AML-193 (cell line): ENCODE measurements around the gene TBCCD1.
A peak's percentile ranks its signal among the peaks of the same experiment; 100 is the strongest.
"Not testable (repeated sequence)": the region's sequence is repeated elsewhere in the genome, so short reads cannot be mapped to it uniquely, and the experiment has no call there.

Source experiments
- DNase-seq, 2 experiments: peaks; one replicate each; lab custom pipeline; 2025; lab: John Stamatoyannopoulos, UW

Gene TBCCD1

GRCh38 chr3:186552408-186553031 is 14.6 kb downstream of the TBCCD1 start:
- DNase-seq: no peak

DNA sequence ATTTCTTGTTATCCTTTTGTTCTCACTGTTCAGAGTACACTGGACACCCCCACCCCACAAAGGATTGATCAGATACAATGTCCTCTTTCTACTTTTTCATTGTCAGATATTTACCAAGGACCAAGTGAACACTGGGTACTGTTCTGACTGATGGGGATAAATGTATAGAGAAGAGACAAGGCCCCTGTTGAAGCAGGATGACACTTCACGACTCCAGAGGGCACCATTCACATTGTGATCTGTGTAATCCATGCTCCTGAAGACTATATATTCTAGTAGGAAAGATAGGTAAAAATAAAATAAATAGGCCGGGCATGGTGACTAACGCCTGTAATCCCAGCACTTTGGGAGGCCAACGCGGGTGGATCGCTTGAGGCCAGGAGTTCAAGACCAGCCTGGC is 15.8 kb downstream of the TBCCD1 start:
- no peak for DNase-seq

- DNase-seq: no peak
Measured at GRCh38 chr3:186549497-186549896, 17.6 kb downstream of the TBCCD1 start.

GRCh38 chr3:186544281-186544680 is 22.9 kb downstream of the TBCCD1 start, which contains the start of gene CRYGS:
CRYGS (minus strand) TSS chr3:186544380; CDS start chr3:186544326, 54 bp downstream.
- DNase-seq: no peak

GRCh38 chr3:186540835-186541226 is 26.3 kb downstream of the TBCCD1 start:
- no peak for DNase-seq

DNA sequence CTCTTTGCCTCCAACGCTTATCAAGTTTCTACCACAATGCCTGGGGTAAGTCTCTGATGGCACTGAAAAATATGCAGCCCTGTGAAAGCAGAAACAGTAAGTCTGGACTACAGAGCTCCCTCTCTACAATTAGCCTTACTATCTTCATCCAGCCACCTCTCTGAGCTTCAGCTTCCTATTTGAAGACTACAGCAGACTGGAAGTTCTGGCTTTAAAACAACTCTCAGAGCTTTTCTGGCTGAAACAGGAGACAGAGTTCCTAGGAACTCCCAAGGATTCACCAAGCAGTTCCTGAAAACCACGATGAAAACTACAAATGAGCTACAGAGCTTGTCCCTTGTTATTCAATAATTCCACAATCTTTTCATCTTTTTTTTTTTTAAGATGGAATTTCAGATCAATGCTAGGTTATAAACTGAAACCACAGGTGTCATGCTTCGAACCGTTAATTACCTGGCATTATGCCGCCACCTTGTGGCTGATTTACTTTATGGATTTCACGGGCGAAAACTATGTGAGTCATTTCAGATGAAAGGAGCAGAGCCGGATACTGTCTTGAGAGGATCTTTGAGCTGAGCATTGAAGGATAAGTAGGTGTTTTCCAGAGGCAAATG is 26.8 kb downstream of the TBCCD1 start:
- peak; percentile 73 to 75 for DNase-seq

GRCh38 chr3:186538779-186539178 is 28.4 kb downstream of the TBCCD1 start:
- no peak for DNase-seq

- DNase-seq: peak; percentile 44 to 51
Measured at GRCh38 chr3:186536883-186537844, 30.0 kb downstream of the TBCCD1 start.

DNA sequence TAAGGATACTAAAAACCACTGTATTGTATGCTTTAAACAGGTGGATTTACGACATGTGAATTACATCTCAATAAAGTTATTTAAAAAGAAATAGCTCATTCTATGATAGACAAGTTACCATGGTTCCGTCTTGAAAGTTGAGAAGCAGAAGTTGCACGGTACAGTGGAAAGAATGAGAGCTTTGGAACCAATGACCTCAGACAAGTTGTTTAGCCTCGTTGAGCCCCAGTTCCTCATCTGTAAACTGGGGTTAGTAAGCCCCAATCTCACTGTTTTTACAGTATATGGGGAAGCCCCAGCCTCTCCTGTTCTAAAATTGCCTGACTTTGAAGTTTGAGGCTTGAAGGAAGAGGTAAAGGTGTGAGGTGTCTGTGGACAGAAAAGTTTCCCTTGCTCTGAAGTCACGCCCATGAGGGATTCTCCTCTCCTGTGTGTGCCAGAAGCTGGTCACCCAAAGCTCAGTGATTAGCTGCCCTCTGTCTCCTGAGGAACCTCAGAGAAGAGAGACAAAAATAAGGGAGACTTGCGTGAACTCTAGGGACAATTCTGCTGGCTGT is 32.9 kb downstream of the TBCCD1 start:
- DNase-seq: peak; percentile 77 to 87

GRCh38 chr3:186532598-186533072 is 34.5 kb downstream of the TBCCD1 start:
- peak; percentile 65 to 70 for DNase-seq

- not testable (repeated sequence) for DNase-seq
Measured at GRCh38 chr3:186531694-186532093, 35.4 kb downstream of the TBCCD1 start.

DNA sequence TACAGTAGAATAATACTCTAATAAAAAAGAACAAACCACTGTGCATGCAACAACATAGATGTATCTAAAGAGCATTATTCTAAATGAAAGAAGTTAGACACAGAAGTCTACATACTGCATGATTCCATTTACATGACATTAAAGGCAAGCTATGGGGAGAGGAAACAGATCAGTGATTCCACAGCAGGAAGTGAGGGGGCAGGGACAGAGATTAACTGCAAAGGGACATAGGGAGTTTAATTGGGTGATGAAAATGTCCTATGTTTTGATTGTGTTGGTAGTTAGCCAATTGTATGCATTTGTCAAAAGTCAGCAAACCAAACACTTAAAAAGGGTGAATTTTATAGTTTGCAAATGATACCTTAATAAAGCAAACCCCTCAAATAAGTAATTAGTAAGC is 36.7 kb downstream of the TBCCD1 start:
- no peak for DNase-seq

GRCh38 chr3:186529201-186529999 is 37.7 kb downstream of the TBCCD1 start:
- DNase-seq: peak in 1 of 2 experiments; percentile 10

GRCh38 chr3:186526256-186526606 is 40.9 kb downstream of the TBCCD1 start:
- no peak for DNase-seq

GRCh38 chr3:186525369-186526255 is 41.5 kb downstream of the TBCCD1 start:
- DNase-seq: no peak

DNA sequence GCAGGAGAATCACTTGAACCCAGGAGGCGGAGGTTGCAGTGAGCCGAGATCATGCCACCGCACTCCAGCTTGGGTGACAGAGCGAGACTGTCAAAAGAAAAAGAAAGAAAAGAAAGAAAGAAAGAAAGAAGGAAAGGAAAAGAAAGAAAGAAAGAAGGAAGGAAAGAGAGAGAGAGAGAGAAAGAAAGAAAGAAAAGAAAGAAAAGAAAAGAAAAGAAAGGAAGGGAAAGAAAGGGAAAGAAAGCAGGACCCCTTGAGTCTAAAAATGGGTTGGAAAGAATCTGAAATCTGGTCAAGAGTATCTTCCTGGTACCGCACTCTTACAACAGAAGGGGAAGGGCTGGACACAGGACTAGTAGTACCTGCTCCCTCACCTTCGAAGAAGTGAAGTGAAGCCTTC is 42.5 kb downstream of the TBCCD1 start:
- DNase-seq: no peak

DNA sequence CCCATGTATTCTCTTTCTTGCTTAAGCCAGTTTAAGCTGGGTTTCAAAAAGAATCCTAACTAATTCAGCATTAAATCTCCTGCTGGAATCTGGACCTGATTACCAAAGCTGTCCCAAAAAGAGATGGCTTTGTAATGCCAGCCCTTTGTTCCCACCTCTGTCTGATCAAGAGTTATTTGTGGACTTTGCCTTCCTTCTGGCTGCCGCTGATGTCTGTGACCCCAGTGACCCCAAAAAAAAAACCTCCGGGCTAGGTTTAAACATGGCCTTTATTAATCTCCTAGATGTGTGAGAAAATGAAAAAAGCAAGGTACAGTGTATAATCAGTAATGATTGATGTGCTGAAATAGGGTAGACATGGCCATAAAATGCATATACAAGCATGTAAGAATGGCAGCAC is 43.7 kb downstream of the TBCCD1 start:
- DNase-seq: no peak

GRCh38 chr3:186523022-186523421 is 44.1 kb downstream of the TBCCD1 start:
- no peak for DNase-seq

- no peak for DNase-seq
Measured at GRCh38 chr3:186520957-186521842, 45.9 kb downstream of the TBCCD1 start.
